Epithelial cell of proximal tubule (primary cell): ENCODE data around the gene PTTG1IP2. TPM values are rescaled to one million over a fixed set of nuclear protein-coding genes. Genes with fewer than 3 reads are reported as not detected.

Experiments
- DNase-seq: peaks from one replicate; pipeline ENCODE4 v3.0.0-alpha.2; 2011; ENCODE audit warnings: low read depth
- H3K4me3 ChIP-seq: 2 replicates; pipeline ENCODE4 v1.5.1; 2011; ENCODE audit warnings: low read depth, mild to moderate bottlenecking, low read length
- CTCF ChIP-seq: conservative IDR thresholded peaks from 2 replicates; pipeline ENCODE4 v1.5.1; 2012; ENCODE audit warnings: low read depth, mild to moderate bottlenecking, low read length
- total RNA-seq: library from RNA; depleted of rRNA; stranded (reverse); fragments of >200 nt; gene quantifications from 2 replicates; pipeline ENCODE4 v1.2.3, GENCODE V29; 2015

The PTTG1IP2 gene
- not detected in 2 replicates for total RNA-seq

GRCh38 chr7:90469554-90469953, at the start of gene PTTG1IP2:
Gene PTTG1IP2 (plus strand): TSS chr7:90469639. CDS start chr7:90469787, 148 bp downstream.
- DNase-seq, result no peak
- TF ChIP-seq CTCF, result no peak
- H3K4me3 ChIP-seq, result no peak within 1 kb of the TSS

DNA sequence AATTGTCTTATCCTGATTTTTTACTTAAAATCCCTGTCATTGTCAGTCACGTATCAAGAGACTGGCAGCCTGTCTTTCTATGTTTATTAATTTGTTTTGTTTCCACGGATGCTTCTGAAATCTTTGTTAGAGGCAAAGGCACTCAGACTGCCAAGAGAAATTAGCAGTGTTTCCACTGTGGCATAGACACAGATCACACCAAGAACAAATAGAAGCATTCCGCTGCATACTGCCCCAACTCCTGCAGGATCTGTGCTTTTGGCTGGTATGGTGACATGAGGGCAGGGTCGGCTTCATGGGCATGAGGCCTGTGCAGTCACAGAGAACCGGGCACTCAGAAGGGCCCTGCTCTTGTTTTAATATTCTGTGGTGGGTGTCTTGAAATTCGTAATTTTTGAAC, 47.8 kb upstream of the PTTG1IP2 start:
- no peak for TF ChIP-seq CTCF
- no peak overlapping the region for H3K4me3 ChIP-seq
- DNase-seq, result no peak

- no peak for DNase-seq
- TF ChIP-seq CTCF, result no peak
- H3K4me3 ChIP-seq, result no peak overlapping the region
Measured at GRCh38 chr7:90424720-90425119, 44.7 kb upstream of the PTTG1IP2 start.

GRCh38 chr7:90425376-90425775, 44.1 kb upstream of the PTTG1IP2 start:
- DNase-seq, result no peak
- no peak overlapping the region for H3K4me3 ChIP-seq
- TF ChIP-seq CTCF, result no peak

DNA sequence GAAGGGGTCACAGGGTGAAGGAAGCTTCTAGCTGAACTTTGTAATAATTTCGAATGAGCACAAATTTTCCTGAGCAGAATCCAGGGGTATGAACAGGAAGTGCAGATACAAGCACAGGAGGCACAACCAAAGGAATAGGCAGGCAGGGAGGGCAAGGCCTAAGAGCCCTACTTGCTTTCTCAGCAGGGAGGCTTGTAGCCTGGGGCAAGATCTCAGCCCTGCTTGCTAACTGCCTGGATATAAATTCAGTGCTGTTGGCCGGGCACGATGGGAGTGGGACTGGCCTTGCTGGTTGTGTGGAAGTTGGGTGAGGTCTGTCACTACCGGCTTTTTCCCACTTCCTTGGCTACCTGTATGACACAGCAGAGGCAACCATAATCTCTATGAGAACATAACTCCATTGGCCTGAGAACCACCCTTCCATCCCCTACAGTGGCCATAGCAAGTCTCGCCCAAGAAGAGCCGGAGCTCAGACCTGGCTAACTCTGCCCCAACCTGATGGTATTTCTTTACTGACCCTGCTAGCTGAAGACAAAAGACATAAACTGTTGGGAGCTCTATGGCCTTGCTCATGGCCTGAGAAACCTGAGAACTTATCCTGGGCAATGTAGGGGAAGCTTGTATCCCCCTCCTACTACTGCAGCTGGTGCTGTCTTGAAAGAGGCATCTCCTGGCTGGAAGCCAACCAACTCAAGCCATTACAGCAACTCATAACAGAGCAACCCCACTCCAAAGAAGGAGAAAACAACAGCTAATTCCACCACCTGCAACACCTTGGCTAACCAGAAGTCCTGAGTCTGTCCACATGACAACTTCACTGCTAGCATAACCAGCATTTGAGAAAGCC, 38.6 kb upstream of the PTTG1IP2 start:
- no peak for DNase-seq
- TF ChIP-seq CTCF, result no peak
- H3K4me3 ChIP-seq, result no peak overlapping the region

DNA sequence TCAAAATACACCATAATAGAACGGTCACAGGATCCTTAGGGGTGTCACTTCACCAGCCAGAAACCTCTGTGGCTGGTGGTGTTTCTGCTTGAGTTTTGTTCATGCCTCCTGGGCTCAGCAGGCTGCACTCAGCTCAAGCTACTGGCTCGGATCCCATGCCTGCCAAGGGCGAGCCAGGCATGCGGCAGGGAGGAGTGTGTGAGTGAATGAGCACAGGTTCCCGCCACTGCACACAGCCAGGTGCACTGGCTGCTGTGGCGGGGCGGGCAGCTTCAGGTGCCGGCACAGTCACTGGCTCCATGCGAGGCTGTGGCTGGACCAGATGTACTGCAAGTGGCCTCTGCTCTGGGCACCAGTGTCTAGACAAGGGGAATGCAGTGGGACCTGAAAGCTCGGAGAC, 36.7 kb upstream of the PTTG1IP2 start:
- TF ChIP-seq CTCF, result no peak
- no peak for DNase-seq
- no peak overlapping the region for H3K4me3 ChIP-seq

DNA sequence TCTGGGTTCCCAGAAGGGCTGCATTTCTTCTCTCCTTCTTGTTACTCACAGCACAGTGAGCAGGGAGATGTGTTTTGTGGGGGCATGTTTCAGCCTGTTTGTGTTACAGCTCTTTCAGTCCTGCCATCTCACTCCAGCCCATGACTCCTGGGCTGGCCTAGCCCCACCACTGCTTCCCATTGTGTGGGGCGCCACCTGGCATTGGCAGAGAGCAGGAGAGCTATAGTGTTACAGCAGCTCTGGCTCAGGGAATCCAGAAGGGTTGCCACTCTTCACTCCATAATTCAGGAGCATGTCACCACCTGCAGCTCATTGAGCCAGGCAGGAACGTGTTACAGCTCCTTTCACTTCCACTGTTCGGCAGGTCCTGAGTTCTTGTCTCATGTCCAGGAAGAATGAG, 36.2 kb upstream of the PTTG1IP2 start:
- no peak for TF ChIP-seq CTCF
- no peak overlapping the region for H3K4me3 ChIP-seq
- DNase-seq, result no peak
